IMR-90 (cell line): ENCODE results near the gene CCNI2. TPM values are rescaled to one million over a fixed set of nuclear protein-coding genes. Genes with fewer than 3 reads are reported as not detected.

Source experiments
- ATAC-seq: fragments of 200-7000 bp; cut with Tn5 transposase; 2 replicates; pipeline ENCODE4 v1.9.1; 2020; ENCODE audit warnings: low read depth, mild to moderate bottlenecking, moderate library complexity
- BruUV-seq: library from RNA; stranded (reverse); fragments of 400-500 nt; replicated peaks from 2 replicates; lab custom pipeline; 2021; lab: Mats Ljungman, UMichigan
- CTCF ChIA-PET: fragments of 300-600 bp; formaldehyde crosslinking; extraction: SDS; loops from one replicate; lab custom pipeline; 2021; ENCODE audit warnings: antibody characterized with exemption; lab: Yijun Ruan, JAX
- POLR2A ChIA-PET: fragments of 300-600 bp; sonication (Branson Sonifier 250); formaldehyde crosslinking; loops from one replicate; lab custom pipeline; 2022; ENCODE audit warnings: antibody characterized with exemption; ENCODE audit not compliant: unreplicated experiment; lab: Charles Lee
- DNase-seq: peaks from one replicate; pipeline ENCODE4 v3.0.0; 2013
- H2AFZ ChIP-seq: replicated peaks from 2 replicates; pipeline ENCODE3; 2013; ENCODE audit warnings: low read length, mild to moderate bottlenecking; ENCODE audit not compliant: poor library complexity
- H2AK5ac ChIP-seq: 2 replicates; pipeline ENCODE4 v1.6.1; 2013; ENCODE audit warnings: low read depth, low read length, inconsistent platforms
- H2AK9ac ChIP-seq: replicated peaks from 2 replicates; pipeline ENCODE3; 2013; ENCODE audit warnings: mild to moderate bottlenecking, low read depth, low read length, moderate library complexity; ENCODE audit not compliant: poor library complexity
- H2BK120ac ChIP-seq: 2 replicates; pipeline ENCODE4 v1.6.1; 2013; ENCODE audit warnings: low read depth, low read length, inconsistent platforms
- H2BK15ac ChIP-seq: 3 replicates; pipeline ENCODE4 v1.6.1; 2013; ENCODE audit warnings: low read depth, low read length, inconsistent platforms
- H2BK20ac ChIP-seq: 2 replicates; pipeline ENCODE4 v1.6.1; 2013; ENCODE audit warnings: low read depth, mild to moderate bottlenecking, inconsistent platforms, low read length, moderate library complexity
- H2BK5ac ChIP-seq: 2 replicates; pipeline ENCODE4 v1.6.1; 2013; ENCODE audit warnings: mild to moderate bottlenecking, low read depth, low read length, inconsistent platforms; ENCODE audit not compliant: poor library complexity, severe bottlenecking
- H3K14ac ChIP-seq: replicated peaks from 2 replicates; pipeline ENCODE4 v1.6.1; 2013; ENCODE audit warnings: low read depth, low read length, inconsistent platforms
- H3K18ac ChIP-seq: 2 replicates; pipeline ENCODE4 v1.6.1; 2013; ENCODE audit warnings: low read depth, low read length, control low read depth
- H3K23ac ChIP-seq: 2 replicates; pipeline ENCODE4 v1.6.1; 2013; ENCODE audit warnings: low read depth, low read length, inconsistent platforms
- H3K27ac ChIP-seq: 2 replicates; pipeline ENCODE4 v1.5.1; 2013; ENCODE audit warnings: mild to moderate bottlenecking, control low read depth, low read length; ENCODE audit not compliant: insufficient read depth
- H3K27me3 ChIP-seq: 2 replicates; pipeline ENCODE4 v1.6.1; 2013; ENCODE audit warnings: low read length; ENCODE audit not compliant: control insufficient read depth, insufficient read depth
- H3K36me3 ChIP-seq: 2 replicates; pipeline ENCODE4 v1.6.1; 2013; ENCODE audit warnings: low read length, mixed read lengths; ENCODE audit not compliant: control insufficient read depth, insufficient read depth
- H3K4ac ChIP-seq: 2 replicates; pipeline ENCODE4 v1.6.1; 2013; ENCODE audit warnings: low read depth, low read length, inconsistent platforms
- H3K4me1 ChIP-seq: 2 replicates; pipeline ENCODE4 v1.6.1; 2013; ENCODE audit warnings: low read length, mixed read lengths; ENCODE audit not compliant: control insufficient read depth, insufficient read depth
- H3K4me2 ChIP-seq: 2 replicates; pipeline ENCODE4 v1.6.1; 2013; ENCODE audit warnings: low read depth, mild to moderate bottlenecking, control low read depth, low read length, moderate library complexity
- H3K4me3 ChIP-seq: 2 replicates; pipeline ENCODE4 v1.5.1; 2013; ENCODE audit warnings: low read depth, mild to moderate bottlenecking, control low read depth, low read length, moderate library complexity; ENCODE audit not compliant: insufficient read depth
- H3K56ac ChIP-seq: 2 replicates; pipeline ENCODE4 v1.6.1; 2013; ENCODE audit warnings: low read length, inconsistent platforms; ENCODE audit not compliant: insufficient read depth; ENCODE audit errors: extremely low read depth
- H3K79me1 ChIP-seq, 2 experiments: 2 replicates each; pipeline ENCODE4 v1.6.1; 2013; ENCODE audit warnings: low read length in 2 of 2, inconsistent platforms in 1 of 2, low read depth in 1 of 2
- H3K9ac ChIP-seq: 2 replicates; pipeline ENCODE4 v1.6.1; 2013; ENCODE audit warnings: low read depth, low read length, control low read depth
- H3K9me1 ChIP-seq: 2 replicates; pipeline ENCODE4 v1.6.1; 2013; ENCODE audit warnings: low read length, inconsistent platforms; ENCODE audit not compliant: insufficient read depth
- H3K9me3 ChIP-seq: 2 replicates; pipeline ENCODE4 v1.6.1; 2013; ENCODE audit warnings: low read length; ENCODE audit not compliant: control insufficient read depth, insufficient read depth
- H4K20me1 ChIP-seq: 2 replicates; pipeline ENCODE4 v1.6.1; 2013; ENCODE audit warnings: low read length, inconsistent platforms; ENCODE audit not compliant: insufficient read depth
- H4K5ac ChIP-seq: 2 replicates; pipeline ENCODE4 v1.6.1; 2013; ENCODE audit warnings: mild to moderate bottlenecking, low read depth, low read length, control low read depth
- H4K8ac ChIP-seq, 2 experiments: 2 replicates each; pipeline ENCODE4 v1.6.1; 2013; ENCODE audit warnings: low read depth in 2 of 2, low read length in 2 of 2, control low read depth in 1 of 2, inconsistent platforms in 1 of 2
- H4K91ac ChIP-seq: 2 replicates; pipeline ENCODE4 v1.6.1; 2013; ENCODE audit warnings: low read depth, low read length, inconsistent platforms; ENCODE audit not compliant: insufficient read depth
- CEBPB ChIP-seq: IDR thresholded peaks from 2 replicates; pipeline ENCODE4 v1.6.1; 2012; ENCODE audit warnings: low read depth, low read length, improper control_type of control experiment
- FOS ChIP-seq: fragments of 150-350 bp; IDR thresholded peaks from 2 replicates; pipeline ENCODE4 v1.6.1; 2016; ENCODE audit warnings: low read depth, low read length
- MXI1 ChIP-seq: IDR thresholded peaks from 2 replicates; pipeline ENCODE4 v1.6.1; 2012; ENCODE audit warnings: low read depth, mild to moderate bottlenecking, low read length, moderate library complexity, borderline replicate concordance
- NFE2L2 ChIP-seq: fragments of 150-350 bp; IDR thresholded peaks from 2 replicates; pipeline ENCODE4 v1.6.1; 2016; ENCODE audit warnings: low read depth, mild to moderate bottlenecking, low read length
- POLR2A ChIP-seq: IDR thresholded peaks from 2 replicates; pipeline ENCODE4 v1.6.1; 2012; ENCODE audit warnings: mild to moderate bottlenecking, low read depth, low read length
- RAD21 ChIP-seq: IDR thresholded peaks from 2 replicates; pipeline ENCODE4 v1.6.1; 2012; ENCODE audit warnings: low read length, improper control_type of control experiment
- RCOR1 ChIP-seq: IDR thresholded peaks from 2 replicates; pipeline ENCODE4 v1.6.1; 2012; ENCODE audit warnings: mild to moderate bottlenecking, low read length, improper control_type of control experiment; ENCODE audit not compliant: insufficient replicate concordance
- USF2 ChIP-seq: fragments of 150-350 bp; IDR thresholded peaks from 2 replicates; pipeline ENCODE4 v1.6.1; 2017; ENCODE audit warnings: mild to moderate bottlenecking, antibody characterized with exemption, low read length, low read depth
- WGBS, 2 experiments: methylation state at CpG; one replicate each; pipeline versions ENCODE4 v1.1.5 to v1.1.7; 2013; ENCODE audit warnings: missing lambda C conversion rate in 2 of 2; ENCODE audit not compliant: insufficient read length in 1 of 2; ENCODE audit errors: extremely low coverage in 2 of 2; 5-methylcytosine and 5-hydroxymethylcytosine counted together
- dilution Hi-C: fragments of 300-500 bp; cut with HindIII; formaldehyde crosslinking; loops from one replicate; pipeline ENCODE4 v1.14.3; 2018; ENCODE audit warnings: low sequenced_read_pairs; ENCODE audit not compliant: unreplicated experiment
- in situ Hi-C: fragments of 300-500 bp; cut with MboI; formaldehyde crosslinking; loops from 3 replicates; pipeline ENCODE4 v1.14.3; 2019; ENCODE audit warnings: low sequenced_read_pairs, inconsistent platforms, mixed read lengths
- intact Hi-C: fragments of 100-400 bp; cut with micrococcal nuclease; formaldehyde crosslinking; loops from 2 replicates; pipeline ENCODE4 v1.10.0; 2022
- polyA plus RNA-seq, 3 experiments: library from polyadenylated mRNA; depleted of rRNA; stranded (reverse); fragments of >200 nt; gene quantifications; 2 replicates each; pipeline ENCODE4 v1.2.3, GENCODE V29; 2012; ENCODE audit warnings: low replicate concordance in 1 of 3
- total RNA-seq: library from RNA; depleted of rRNA; stranded (reverse); fragments of >200 nt; gene quantifications from 2 replicates; pipeline ENCODE4 v1.2.3, GENCODE V29; 2012
- TF ChIP-seq, protein P1 (sequence below): conservative IDR thresholded peaks from 2 replicates; pipeline ENCODE4 v1.5.1; 2012; ENCODE audit warnings: mild to moderate bottlenecking, low read depth, low read length, improper control_type of control experiment
- TF ChIP-seq, protein P2 (sequence below): fragments of 150-350 bp; IDR thresholded peaks from 2 replicates; pipeline ENCODE4 v1.6.1; 2016; ENCODE audit warnings: low read depth, mild to moderate bottlenecking, low read length, moderate library complexity, borderline replicate concordance

Gene CCNI2
- total and polyA plus RNA-seq, 2 of the 4 experiments (the other 2 are of a cell fraction) = not detected

- Histone ChIP-seq H4K20me1 (no peaks in the 10 kb centered on the region), H3K4ac (no peak overlapping the region), H4K5ac (no peak overlapping the region), H2BK20ac (no peak overlapping the region), H2BK15ac (no peak overlapping the region), H2AK5ac (no peak overlapping the region), H4K8ac (no peak overlapping the region), H3K9ac (no peak overlapping the region), H4K91ac (no peak overlapping the region), H3K23ac (no peak overlapping the region), H3K9me1 (no peaks in the 10 kb centered on the region), H3K56ac (no peak overlapping the region), H2AK9ac (no peak overlapping the region), H3K9me3 (peaks cover 5% of the 10 kb centered on the region), H3K27me3 (peaks cover 39% of the 10 kb centered on the region), H3K14ac (no peak overlapping the region), H2BK120ac (no peak overlapping the region), H3K79me1 (no peaks in the 10 kb centered on the region), H2BK5ac (no peak overlapping the region), H3K27ac (no peak overlapping the region), H3K18ac (no peak overlapping the region), H3K4me1 (peaks cover 2% of the 10 kb centered on the region; the same call in 1 of the 2 replicates), H2AFZ (no peak overlapping the region), H3K36me3 (no peaks in the 10 kb centered on the region), H3K4me2 (no peak overlapping the region), H3K4me3 (no peak overlapping the region)
- BruUV-seq = no TSS peak
- in situ Hi-C loops = no loop called here
- POLR2A ChIA-PET = interaction anchor here (0.9 kb wide), 1 partner anchor 9 kb away, joined by 3 read pairs; no protein-coding TSS in a partner anchor
- TF ChIP-seq USF2 (no peak), POLR2A (no peak), RCOR1 (no peak), FOS (no peak), CEBPB (no peak), RAD21 (no peak), NFE2L2 (no peak), MXI1 (no peak)
- TF ChIP-seq, protein P1, sequence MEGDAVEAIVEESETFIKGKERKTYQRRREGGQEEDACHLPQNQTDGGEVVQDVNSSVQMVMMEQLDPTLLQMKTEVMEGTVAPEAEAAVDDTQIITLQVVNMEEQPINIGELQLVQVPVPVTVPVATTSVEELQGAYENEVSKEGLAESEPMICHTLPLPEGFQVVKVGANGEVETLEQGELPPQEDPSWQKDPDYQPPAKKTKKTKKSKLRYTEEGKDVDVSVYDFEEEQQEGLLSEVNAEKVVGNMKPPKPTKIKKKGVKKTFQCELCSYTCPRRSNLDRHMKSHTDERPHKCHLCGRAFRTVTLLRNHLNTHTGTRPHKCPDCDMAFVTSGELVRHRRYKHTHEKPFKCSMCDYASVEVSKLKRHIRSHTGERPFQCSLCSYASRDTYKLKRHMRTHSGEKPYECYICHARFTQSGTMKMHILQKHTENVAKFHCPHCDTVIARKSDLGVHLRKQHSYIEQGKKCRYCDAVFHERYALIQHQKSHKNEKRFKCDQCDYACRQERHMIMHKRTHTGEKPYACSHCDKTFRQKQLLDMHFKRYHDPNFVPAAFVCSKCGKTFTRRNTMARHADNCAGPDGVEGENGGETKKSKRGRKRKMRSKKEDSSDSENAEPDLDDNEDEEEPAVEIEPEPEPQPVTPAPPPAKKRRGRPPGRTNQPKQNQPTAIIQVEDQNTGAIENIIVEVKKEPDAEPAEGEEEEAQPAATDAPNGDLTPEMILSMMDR = no peak
- TF ChIP-seq, protein P2, sequence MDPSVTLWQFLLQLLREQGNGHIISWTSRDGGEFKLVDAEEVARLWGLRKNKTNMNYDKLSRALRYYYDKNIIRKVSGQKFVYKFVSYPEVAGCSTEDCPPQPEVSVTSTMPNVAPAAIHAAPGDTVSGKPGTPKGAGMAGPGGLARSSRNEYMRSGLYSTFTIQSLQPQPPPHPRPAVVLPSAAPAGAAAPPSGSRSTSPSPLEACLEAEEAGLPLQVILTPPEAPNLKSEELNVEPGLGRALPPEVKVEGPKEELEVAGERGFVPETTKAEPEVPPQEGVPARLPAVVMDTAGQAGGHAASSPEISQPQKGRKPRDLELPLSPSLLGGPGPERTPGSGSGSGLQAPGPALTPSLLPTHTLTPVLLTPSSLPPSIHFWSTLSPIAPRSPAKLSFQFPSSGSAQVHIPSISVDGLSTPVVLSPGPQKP = no peak
- no CpG with 5 or more reads among the region's 3 CpGs for WGBS, 2 experiments
- dilution Hi-C loops = no loop called here
- intact Hi-C loops = no loop called here
- no peak for DNase-seq
- CTCF ChIA-PET = no interaction called here
- no peak for ATAC-seq
Measured at GRCh38 chr5:132746592-132746953, 653 bp upstream of the CCNI2 start.
